HG03558 (cell line): ENCODE results near the gene ENTPD2.
"Not testable (repeated sequence)": the region's sequence is repeated elsewhere in the genome, so short reads cannot be mapped to it uniquely, and the experiment has no call there.

Experiments
- ATAC-seq: cut with Tn5 transposase; IDR thresholded peaks from one replicate; pipeline ENCODE4 v1.9.1; 2021; ENCODE audit warnings: moderate number of reproducible peaks; ENCODE audit not compliant: unreplicated experiment; ENCODE audit errors: extremely low read depth

The ENTPD2 gene

GRCh38 chr9:137007108-137007815, 46.6 kb downstream of the ENTPD2 start:
- no peak for ATAC-seq

GRCh38 chr9:137006116-137007003, 47.5 kb downstream of the ENTPD2 start:
- ATAC-seq: no peak

GRCh38 chr9:137004285-137004684, 49.6 kb downstream of the ENTPD2 start:
- not testable (repeated sequence) for ATAC-seq

DNA sequence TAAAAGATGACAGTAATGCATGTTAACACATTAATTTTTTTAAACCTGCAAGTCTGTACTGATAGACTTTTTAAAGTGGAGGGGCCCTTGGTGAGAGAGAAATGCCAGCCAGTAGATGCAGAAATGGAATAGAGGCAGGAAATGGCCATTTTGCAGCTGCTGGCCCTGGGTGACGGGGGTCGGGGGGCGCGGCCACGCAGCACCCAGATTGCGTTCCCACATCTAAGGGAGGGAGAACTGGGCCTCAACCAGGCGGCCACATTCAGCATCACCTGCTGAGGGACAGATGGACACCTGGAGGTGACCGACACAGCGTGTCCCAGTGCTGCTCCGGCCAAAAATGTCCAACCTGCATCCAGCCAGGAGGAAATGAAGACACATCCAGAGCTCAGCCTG, 51.2 kb downstream of the ENTPD2 start:
- no peak for ATAC-seq

GRCh38 chr9:137001857-137002645, 51.8 kb downstream of the ENTPD2 start:
- no peak for ATAC-seq

DNA sequence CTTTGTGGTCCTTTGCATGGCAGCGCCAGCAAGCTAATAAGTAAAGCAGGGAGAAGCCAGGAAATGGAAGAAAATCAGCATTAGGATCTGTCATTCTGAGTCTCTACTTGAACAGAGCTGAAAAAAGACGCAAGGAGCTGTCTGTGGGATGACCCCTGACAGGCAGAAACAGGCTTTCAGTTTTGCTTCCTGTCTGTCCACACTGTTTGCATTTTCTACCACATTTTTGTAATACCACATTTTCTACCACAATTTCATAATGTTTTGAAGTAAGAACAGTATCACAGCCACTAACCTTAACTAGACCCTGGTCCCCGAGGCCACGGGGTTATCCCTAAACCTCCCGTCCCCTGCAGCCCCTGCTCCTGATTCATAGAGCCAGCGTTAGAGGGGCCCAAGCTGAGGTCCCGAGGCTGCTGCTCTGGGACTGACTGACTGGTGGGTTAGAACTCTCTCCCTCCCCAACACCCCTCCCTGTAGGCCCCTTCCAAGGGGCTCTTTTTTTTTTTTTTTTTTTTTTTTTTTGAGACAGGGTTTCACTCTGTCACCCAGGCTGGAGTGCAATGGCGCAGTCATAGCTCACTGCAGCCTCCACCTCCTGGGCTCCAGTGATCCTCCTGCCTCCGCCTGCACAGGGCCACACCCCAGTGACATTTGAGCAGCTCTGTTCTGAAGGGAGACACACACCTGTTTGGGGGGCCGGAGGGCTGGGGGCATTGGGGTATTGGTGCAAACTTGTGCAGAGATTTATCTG, 53.5 kb downstream of the ENTPD2 start:
- ATAC-seq: no peak
